HG02970 (cell line): ENCODE measurements around the gene ARHGAP31.
"Not testable (repeated sequence)": the region's sequence is repeated elsewhere in the genome, so short reads cannot be mapped to it uniquely, and the experiment has no call there.

Experiments used
- ATAC-seq: cut with Tn5 transposase; IDR thresholded peaks from one replicate; pipeline ENCODE4 v1.9.1; 2021; ENCODE audit warnings: mild to moderate bottlenecking, moderate library complexity, moderate number of reproducible peaks; ENCODE audit not compliant: unreplicated experiment, low FRiP score

ARHGAP31 gene

DNA sequence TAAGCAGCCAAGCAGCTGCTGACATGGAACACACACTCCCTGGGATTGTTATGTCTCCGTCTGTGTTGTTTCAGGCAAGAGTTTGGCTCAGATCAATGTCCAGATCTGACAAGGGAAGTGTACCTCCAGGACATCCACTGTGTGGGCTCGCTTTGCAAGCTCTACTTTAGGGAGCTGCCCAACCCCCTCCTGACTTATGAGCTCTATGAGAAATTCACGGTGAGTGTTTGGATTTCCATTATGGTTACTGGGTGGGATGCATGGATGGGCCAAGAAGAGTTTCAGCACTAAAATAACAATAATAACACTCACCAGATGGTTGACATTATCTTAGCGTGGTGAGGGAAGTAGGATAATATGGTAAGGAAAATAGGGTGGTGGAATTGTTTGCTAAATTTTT, 74.1 kb downstream of the ARHGAP31 start:
- ATAC-seq: no peak

DNA sequence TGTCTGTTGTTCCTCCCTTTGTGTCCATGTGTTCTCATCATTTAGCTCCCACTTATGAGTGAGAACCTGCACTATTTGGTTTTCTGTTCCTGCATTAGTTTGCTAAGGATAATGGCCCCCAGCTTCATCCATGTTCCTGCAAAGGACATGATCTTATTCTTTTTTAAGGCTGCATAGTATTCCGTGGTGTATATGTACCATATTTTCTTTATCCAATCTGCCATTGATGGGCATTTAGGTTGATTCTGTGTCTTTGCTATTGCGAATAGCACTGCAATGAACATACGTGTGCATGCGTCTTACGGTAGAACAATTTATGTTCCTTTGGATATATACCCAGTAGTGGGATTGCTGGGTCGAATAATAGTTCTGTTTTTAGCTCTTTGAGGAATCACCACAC, 77.6 kb downstream of the ARHGAP31 start:
- not testable (repeated sequence) for ATAC-seq

DNA sequence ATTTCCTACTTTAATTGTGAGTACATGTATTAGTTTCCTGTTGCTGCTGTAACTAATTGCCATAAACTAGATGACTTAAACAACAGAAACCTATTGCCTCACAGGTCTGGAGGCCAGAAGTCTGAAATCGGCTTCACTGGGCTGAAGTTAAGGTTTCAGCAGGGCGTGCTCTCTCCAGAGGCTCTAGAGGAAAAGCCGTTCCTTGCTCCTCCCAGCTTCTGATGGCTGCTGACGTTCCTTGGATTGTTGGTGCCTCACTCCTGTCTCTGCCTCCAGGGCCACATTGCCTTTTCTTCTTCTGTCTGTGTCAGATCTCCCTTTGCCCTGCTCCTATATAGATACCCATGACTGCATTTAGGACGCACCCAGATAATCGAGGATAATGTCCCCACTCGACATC, 80.9 kb downstream of the ARHGAP31 start:
- ATAC-seq: no peak

DNA sequence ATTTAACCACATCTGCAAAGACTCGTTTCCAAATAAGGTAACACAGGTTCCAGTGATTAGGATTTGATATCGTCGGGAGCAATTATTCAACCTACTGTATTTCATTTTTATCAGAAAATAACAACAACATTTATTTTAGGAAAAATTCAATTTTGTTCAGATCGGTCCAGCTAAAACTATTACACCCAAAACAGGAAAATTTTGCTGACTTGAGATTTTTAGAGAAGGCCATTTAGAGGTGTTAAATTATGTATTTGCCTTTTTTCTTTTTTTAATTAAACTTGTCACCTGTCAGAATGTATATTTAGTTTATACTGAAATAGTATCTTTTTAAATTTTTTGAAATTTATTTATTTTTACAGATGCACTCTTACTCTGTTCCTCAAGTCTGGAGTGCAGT, 81.3 kb downstream of the ARHGAP31 start:
- ATAC-seq: no peak

DNA sequence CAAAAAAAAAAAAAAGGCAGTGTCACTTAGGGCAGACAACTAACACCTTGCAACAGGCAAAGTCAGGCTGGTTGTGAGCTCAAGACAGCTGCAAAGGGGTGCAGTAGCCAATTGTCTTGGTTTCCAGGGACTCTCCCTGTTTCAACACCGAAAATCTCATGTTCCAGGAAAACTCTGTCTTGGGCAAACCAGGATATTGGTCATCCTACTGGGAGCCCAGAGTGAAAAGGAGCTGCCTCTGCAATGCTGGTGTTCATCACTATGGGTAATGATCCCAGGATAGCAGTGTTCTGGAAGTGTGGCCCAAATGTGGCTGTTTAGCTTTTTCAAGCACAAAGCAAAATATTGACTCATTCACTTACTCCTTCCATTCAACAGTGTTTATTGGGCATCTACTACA, 82.6 kb downstream of the ARHGAP31 start:
- no peak for ATAC-seq

DNA sequence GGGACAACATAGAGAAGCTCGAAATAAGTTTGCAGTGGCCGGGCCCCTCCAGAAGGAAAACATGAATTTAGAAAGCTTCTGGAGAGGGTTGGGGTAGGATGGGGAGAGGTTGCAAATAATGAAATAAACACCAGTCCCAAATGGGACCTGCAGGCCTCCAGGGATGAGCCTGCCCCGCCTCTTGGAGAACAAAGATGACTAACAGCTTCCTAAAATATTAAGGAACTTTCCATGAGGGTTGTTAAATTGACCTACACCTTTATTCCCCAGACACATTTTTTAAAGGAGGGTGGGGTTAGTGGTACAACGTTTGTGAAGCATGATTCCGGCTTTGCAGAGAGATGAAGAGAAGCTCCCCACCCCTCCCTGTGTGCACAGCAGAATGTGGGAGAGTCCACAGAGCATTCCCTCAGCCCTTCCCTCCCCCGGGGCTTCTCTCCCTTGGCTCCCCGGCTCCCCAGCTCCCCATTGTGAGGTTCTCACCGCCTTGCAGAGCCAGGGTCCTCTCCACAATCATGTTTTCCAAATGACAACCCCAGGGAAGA, 84.1 kb downstream of the ARHGAP31 start:
- ATAC-seq: no peak

DNA sequence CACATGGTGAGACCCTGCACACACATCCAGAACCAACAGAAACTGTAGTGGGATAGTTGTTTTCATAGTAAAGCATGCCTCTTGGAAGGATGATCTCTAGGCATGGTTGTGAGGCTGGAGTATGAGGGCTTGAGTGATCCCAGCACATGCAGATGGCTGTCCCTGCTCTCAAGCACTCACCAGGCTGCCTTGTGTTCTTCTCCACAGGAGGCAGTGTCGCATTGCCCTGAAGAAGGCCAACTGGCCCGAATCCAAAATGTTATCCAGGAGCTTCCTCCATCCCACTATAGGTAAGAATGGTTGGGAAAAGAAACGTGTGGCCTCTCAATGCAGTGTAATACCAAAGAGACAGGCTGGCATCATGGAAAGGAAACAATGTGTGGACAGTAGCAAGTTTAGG, 86.5 kb downstream of the ARHGAP31 start:
- ATAC-seq: no peak

DNA sequence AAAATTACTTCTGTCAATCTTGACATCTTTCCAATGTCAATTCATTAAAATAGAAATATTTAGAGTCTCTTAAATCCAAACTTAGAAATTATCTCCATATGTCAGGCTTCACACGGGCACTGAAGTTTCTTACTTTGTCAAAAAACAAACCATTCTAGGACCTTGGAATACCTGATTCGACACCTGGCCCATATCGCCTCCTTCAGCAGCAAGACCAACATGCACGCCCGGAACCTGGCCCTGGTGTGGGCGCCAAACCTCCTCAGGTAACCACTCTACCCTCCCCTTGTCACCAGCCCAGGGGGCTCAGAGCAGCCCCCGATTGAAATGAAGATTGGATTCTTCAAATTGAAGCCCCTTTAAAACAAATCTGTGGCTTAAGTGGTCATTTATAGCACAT, 88.0 kb downstream of the ARHGAP31 start:
- ATAC-seq: no peak

DNA sequence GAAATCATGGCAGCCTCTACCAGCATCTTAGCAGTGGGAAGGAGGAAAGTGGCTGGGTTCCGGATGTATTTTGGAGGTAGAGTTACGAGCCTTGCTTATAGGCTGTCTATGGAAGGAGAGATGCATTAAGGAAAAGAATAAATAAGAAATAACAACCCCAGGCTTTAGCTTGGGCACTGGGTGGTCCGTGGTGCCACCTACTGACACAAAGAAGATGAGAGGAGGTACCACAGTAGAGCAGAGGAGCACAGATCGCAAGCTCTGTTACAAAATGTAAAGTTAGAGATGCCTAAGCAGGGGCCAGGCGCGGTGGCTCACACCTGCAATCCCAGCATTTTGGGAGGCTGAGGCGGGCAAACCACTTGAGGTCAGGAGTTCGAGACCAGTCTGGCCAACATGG, 94.4 kb downstream of the ARHGAP31 start:
- ATAC-seq: no peak

DNA sequence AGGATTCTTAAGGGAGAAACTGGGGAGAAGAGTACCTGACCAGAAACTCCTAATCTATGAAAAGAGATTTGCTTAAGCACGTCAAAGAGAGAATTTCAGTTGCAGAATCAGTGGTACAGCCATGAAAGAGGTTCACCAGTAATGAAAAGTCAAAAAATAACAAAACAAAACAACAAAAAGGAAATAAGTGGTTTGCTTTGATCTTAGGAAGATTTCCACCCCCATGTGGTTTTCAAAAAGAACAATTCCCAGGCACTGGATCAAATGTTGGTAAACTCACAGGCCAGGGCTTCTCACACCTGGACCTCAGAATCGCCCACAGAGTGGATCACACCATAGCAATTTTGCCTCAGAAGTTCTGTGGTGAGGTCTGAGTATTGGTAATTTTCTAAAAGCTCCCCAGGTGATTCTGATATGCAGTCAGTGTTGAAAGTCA, 101.8 kb downstream of the ARHGAP31 start:
- no peak for ATAC-seq

DNA sequence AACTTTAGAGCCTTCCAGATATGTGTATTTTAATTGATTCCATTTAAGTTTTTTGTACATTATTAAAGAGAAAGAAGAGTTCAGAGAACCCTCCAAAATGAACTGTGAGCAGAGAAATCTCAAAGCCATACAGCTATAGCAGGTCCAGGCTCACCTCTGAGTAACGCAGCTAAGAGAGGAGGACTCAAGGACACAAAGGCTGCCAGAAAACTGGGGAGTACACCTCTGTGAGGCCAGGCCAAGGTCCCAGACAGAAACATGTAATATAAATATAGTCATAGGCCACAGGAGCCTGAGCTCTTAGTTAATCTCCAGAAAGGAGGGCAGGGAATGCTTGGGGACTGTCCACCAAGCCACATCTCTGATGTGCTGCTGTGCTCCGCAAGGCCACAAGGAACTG, 102.7 kb downstream of the ARHGAP31 start:
- no peak for ATAC-seq

DNA sequence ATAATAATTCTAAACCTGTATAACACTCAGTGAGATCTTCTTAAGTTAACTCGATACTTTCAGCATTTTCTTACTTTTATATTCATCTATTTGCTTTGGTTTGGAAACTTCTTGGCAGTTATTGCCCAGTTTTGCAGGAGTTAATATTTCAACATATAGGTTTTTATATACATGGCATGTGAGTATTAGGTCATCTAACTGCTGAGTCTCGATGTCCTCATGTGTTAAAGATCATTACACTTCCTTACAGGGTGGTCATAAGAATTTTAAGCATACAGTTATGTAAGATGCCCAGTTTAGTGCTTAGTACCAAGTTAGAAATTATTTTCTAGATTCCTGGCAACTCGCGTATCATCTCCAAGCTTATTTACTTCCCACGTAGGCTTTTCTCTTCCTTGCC, 106.3 kb downstream of the ARHGAP31 start:
- no peak for ATAC-seq

DNA sequence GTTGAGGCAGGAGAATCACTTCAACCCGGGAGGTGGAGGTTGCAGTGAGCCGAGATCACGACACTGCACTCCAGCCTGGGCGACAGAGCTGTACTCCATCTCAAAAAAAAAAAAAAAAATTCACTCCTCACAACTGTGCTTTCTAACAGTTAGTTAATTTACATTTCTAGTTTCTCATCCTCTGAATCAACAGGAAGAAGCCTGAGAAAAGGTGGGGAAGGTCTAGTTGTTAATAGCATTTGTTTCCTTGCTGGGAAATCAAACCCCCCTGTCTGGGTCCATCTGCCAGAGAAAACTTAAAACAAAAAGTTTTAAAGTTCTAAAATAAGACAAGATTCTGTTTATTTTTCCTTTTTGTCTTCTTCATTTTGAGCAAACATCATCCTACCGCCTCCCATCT, 106.9 kb downstream of the ARHGAP31 start:
- ATAC-seq: no peak

DNA sequence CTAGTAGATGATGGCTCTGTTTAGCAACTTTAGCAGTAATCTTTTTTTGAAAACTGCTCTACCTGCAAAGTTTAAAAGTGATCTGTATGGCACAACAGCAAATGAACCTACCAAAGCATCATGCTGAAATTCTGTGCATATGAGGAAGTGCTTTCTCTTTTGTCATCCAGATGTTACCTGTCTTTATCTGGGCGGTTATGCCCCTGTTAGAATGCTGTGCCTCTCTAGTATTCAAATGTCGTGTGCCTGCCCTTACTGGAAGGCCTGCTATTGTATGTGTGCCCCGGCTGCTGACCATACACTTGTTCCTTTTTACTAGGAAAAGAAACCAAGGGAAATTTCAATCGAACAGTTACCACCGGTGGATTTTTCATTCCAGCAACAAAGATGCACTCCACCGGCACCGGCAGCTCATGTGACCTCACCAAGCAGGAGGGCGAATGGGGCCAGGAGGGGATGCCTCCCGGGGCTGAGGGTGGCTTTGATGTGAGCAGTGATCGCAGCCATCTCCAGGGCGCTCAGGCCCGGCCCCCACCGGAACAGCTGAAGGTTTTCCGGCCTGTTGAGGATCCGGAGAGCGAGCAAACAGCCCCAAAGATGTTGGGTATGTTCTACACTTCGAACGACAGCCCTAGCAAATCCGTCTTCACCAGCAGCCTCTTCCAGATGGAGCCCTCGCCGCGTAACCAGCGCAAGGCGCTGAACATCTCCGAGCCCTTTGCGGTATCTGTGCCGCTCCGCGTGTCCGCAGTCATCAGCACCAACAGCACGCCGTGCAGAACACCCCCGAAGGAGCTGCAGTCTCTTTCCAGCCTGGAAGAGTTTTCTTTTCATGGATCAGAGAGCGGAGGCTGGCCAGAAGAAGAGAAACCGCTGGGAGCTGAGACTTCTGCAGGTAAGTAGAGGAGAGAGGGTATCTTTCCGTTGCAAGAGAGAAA, 107.6 kb downstream of the ARHGAP31 start:
- ATAC-seq: no peak

DNA sequence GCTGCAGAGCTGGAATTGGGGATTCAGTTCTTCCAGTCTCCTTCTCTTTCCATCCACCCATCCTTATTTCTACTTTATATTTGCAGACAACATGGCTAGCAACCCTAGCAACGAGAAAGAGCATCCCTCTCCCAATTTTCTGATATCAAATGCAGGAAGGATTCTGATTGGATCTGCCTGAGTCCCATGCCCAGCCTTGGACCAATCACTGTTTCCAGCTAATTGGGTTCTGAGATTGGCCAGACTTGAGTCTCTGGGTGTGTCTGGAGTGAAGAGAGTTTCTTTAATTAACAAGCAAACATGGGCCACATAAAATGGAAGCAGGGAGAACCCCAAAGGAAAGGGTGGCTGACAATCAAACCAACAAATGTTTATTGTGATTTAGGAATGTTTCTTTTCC, 108.6 kb downstream of the ARHGAP31 start:
- no peak for ATAC-seq

DNA sequence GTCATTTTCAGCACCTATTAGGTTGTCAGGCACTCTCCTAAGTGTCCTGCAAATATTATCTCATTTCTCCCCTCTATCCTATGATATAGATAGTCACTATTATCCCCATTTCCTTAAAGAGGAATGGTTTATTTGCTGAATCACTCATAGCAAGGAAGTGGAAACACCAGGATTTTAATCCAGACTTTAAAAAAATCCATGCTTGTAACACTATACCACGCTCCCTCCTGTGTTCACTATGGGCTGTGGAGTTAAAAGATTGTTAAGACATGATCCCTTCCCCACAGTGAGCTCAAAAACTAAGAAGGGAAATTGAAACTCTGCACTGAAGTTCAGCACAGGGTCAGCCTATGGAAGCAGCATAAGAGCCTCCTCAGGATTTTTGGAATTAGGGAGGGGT, 109.0 kb downstream of the ARHGAP31 start:
- no peak for ATAC-seq

DNA sequence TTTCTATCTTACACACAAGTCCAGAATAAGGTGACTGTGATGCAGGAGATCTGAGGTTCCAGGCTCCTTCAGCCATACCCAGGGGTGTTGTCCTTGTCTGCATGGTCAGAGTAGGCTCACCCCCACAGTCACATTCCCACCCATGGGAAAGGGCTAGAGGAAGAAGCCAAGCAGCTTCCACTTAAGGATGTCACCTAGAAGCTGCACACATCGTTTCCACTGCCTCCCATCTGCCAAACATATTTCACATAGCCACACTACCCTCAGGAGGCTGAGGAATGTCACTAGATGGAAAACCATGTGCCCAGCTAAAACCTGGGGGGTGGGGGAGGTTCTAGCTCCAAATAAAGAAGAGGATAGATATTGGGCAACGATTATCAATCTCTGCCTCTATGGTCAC, 111.1 kb downstream of the ARHGAP31 start:
- no peak for ATAC-seq

DNA sequence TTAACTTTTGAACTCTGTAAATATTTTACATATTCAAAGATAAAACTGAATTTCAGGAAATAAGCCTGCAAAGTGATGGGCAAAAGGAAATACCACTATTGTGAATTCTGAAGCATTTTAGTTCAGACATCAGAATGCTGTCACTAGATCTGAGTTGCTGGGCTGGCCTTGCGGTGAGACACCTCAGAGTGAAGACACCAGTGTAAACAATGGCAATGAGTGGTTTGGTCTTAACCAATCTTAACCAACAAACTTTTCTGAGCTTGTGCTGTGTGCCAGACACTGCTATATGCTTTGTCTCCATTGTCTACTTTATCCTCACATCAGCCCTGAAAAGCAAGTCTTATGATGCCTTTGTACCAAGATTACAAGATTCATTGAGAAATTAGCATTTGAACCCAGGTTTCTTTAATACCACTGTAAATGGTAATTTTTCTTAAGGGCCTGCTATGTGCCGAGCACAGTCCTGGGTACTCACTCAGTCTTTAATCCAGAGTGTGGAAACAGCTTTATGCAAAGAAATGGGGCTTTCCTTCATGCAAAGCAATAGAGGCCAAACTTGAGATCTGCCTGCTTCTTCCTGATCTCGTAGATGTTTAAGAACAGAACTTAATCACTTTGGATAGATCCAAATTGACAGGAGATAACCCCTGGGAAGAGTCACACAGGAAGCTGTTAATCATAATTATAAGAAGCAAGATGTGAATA, 114.2 kb downstream of the ARHGAP31 start:
- no peak for ATAC-seq

DNA sequence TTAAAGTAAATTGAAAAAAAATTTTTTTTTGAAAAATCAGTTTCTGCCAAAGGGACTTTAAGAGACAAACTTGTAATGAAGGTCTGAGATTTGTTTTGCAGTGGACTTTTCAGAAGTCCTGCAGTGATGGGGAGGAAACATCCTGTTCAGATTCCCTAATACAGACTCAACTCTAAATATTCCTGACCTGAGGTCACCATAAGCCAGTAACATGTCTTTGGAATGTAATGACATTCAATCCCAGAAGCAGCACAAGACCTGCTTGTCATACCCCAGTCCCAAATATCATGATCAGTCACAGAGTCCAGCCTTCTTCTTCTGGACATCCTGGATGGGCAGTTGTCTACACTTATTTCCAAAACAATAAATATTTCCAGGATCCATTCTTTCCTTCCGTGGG, 115.7 kb downstream of the ARHGAP31 start:
- no peak for ATAC-seq

DNA sequence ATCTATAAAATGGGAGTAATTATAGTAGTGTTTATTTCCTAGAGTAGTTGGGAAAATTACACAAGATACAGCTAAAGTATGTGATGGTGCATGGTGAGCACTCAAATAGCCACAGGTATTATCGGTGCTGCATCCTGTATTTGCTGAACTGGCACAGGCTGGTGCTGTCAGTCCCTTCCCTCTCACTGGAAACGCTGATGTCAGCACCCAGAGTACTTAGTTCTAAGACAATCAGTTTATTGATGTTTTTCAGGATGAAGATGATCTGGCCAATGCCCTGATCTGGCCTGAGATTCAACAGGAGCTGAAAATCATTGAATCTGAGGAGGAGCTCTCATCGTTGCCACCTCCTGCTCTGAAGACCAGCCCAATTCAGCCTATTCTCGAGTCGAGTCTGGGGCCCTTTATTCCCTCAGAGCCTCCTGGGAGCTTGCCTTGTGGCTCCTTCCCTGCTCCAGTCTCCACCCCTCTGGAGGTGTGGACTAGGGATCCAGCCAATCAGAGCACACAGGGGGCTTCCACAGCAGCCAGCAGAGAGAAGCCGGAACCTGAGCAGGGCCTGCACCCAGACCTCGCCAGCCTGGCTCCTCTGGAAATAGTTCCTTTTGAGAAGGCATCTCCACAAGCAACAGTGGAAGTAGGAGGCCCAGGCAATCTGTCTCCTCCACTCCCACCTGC, 119.6 kb downstream of the ARHGAP31 start:
- ATAC-seq: no peak

DNA sequence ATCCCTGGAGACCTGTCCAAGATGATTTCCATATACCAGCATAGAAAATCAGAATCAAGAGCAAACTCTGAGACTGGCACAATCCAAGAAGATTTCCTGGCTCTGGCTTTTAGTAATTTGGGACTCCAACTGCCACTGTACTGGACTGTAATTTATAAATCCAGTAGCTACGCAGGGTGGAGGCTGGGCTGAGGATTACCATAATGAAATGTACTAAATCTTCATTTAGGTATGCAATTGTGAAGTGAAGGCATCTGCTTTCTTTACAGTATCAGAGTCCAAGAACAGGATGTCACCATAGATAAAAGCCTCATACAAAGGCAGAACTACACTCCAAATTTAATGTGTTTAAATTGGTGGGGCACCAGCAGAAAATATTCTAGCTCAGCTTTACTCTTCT, 122.7 kb downstream of the ARHGAP31 start:
- ATAC-seq: no peak
